CD8-positive, alpha-beta memory T cell (primary cell): Measurements from ENCODE around the gene MEGF6. TPM values are rescaled to one million over a fixed set of nuclear protein-coding genes. Genes with fewer than 3 reads are reported as not detected.

Experiments
- CTCF ChIA-PET: fragments of 350-600 bp; sonication (Branson Sonifier 250); formaldehyde crosslinking; loops from one replicate; lab custom pipeline; 2021; ENCODE audit warnings: antibody characterized with exemption; lab: Charles Lee
- POLR2A ChIA-PET: fragments of 350-600 bp; sonication (Branson Sonifier 250); formaldehyde crosslinking; loops from one replicate; lab custom pipeline; 2021; ENCODE audit warnings: antibody characterized with exemption; lab: Charles Lee
- DNase-seq, 5 donors: peaks; one replicate each; pipeline versions ENCODE4 v3.0.0 to v3.0.0-alpha.2; 2020 to 2022; ENCODE audit warnings: mixed read lengths in 1 of 5
- H3K27ac ChIP-seq: one replicate; pipeline ENCODE4 v1.7.0; 2013; ENCODE audit warnings: low read depth, mild to moderate bottlenecking, low read length, moderate library complexity
- H3K27me3 ChIP-seq: 2 replicates; pipeline ENCODE4 v1.7.0; 2013; ENCODE audit warnings: low read length, mild to moderate bottlenecking; ENCODE audit not compliant: insufficient read depth, poor library complexity, severe bottlenecking
- H3K36me3 ChIP-seq: 2 replicates; pipeline ENCODE4 v1.7.0; 2013; ENCODE audit warnings: mild to moderate bottlenecking, low read length, moderate library complexity; ENCODE audit not compliant: insufficient read depth
- H3K4me1 ChIP-seq: 2 replicates; pipeline ENCODE4 v1.7.0; 2013; ENCODE audit warnings: mild to moderate bottlenecking, low read length, moderate library complexity; ENCODE audit not compliant: insufficient read depth
- H3K4me3 ChIP-seq: 2 replicates; pipeline ENCODE4 v1.7.0; 2013; ENCODE audit warnings: mild to moderate bottlenecking, low read length
- H3K9me3 ChIP-seq: 2 replicates; pipeline ENCODE4 v1.7.0; 2013; ENCODE audit warnings: mild to moderate bottlenecking, low read length
- H3K27ac Mint-ChIP-seq, 8 donors: one replicate each; pipeline ENCODE4 v1.8.0; 2020 to 2021; ENCODE audit warnings: mixed read lengths in 8 of 8, mild to moderate bottlenecking in 6 of 8, inconsistent platforms in 3 of 8, moderate library complexity in 3 of 8
- H3K27me3 Mint-ChIP-seq, 2 donors: one replicate each; pipeline ENCODE4 v1.8.0; 2020 to 2021; ENCODE audit warnings: mixed read lengths in 2 of 2, mild to moderate bottlenecking in 1 of 2, moderate library complexity in 1 of 2
- H3K36me3 Mint-ChIP-seq, 3 donors: one replicate each; pipeline ENCODE4 v1.8.0; 2020 to 2021; ENCODE audit warnings: mixed read lengths in 3 of 3, inconsistent platforms in 1 of 3, mild to moderate bottlenecking in 1 of 3
- H3K4me1 Mint-ChIP-seq, 3 donors: one replicate each; pipeline ENCODE4 v1.8.0; 2020 to 2021; ENCODE audit warnings: mixed read lengths in 3 of 3, inconsistent platforms in 1 of 3, mild to moderate bottlenecking in 1 of 3
- H3K4me3 Mint-ChIP-seq, 7 donors: one replicate each; pipeline ENCODE4 v1.8.0; 2020 to 2021; ENCODE audit warnings: mixed read lengths in 7 of 7, mild to moderate bottlenecking in 6 of 7, moderate library complexity in 4 of 7, inconsistent platforms in 2 of 7
- H3K9me3 Mint-ChIP-seq, 5 donors: one replicate each; pipeline ENCODE4 v1.8.0; 2020 to 2022; ENCODE audit warnings: mixed read lengths in 5 of 5, mild to moderate bottlenecking in 3 of 5, moderate library complexity in 2 of 5, inconsistent platforms in 1 of 5
- polyA plus RNA-seq: library from polyadenylated mRNA; unstranded; fragments of 300-500 nt; fragmentation: Illumina TruSeq; gene quantifications from one replicate; pipeline ENCODE4 v1.2.3, GENCODE V29; 2021
- total RNA-seq, 2 experiments: library from RNA; stranded (reverse); gene quantifications; one replicate each; pipeline ENCODE4 v1.2.3, GENCODE V29; 2021

MEGF6 gene
- total and polyA plus RNA-seq, 3 experiments from 2014 or later, result 3.4 to 12.0 (median 10.8) TPM

- Histone ChIP-seq H3K9me3 (no peaks in the 10 kb centered on the region), H3K4me3 (no peak overlapping the region), H3K27ac (no peak overlapping the region), H3K4me1 (no peaks in the 10 kb centered on the region), H3K27me3 (no peaks in the 10 kb centered on the region), H3K36me3 (no peaks in the 10 kb centered on the region)
- Mint-ChIP-seq H3K27ac (no peak overlapping the region), H3K4me3 (no peak overlapping the region), H3K9me3 (no peaks in the 10 kb centered on the region), H3K4me1 (no peaks in the 10 kb centered on the region), H3K36me3 (peaks cover 0 to 2% (median 0%) of the 10 kb centered on the region in 3 donors), H3K27me3 (peaks cover 5 to 7% of the 10 kb centered on the region in 2 donors)
- no peak for DNase-seq
- CTCF ChIA-PET, result interaction anchor here (1.2 kb wide), 1 partner anchor 61 kb away, joined by 3 read pairs; no protein-coding TSS in a partner anchor
- POLR2A ChIA-PET, result no interaction called here
These were observed 53.1 kb downstream of the MEGF6 start for GRCh38 chr1:3558036-3558726.

GRCh38 chr1:3557366-3557765, 53.9 kb downstream of the MEGF6 start:
- no peaks in the 10 kb centered on the region for H3K9me3 Mint-ChIP-seq
- CTCF ChIA-PET, result no interaction called here

GRCh38 chr1:3556336-3556735, 55.0 kb downstream of the MEGF6 start:
- H3K9me3 Mint-ChIP-seq, result no peaks in the 10 kb centered on the region
- ChIA-PET POLR2A (no interaction called here), CTCF (no interaction called here)

More at GRCh38 chr1:3557366-3557765, 53.9 kb downstream of the MEGF6 start:
- no peak for DNase-seq
- Mint-ChIP-seq H3K4me1 (no peaks in the 10 kb centered on the region), H3K27me3 (peaks cover 4 to 6% of the 10 kb centered on the region in 2 donors), H3K27ac (no peak overlapping the region), H3K36me3 (peaks cover 0 to 2% (median 0%) of the 10 kb centered on the region in 3 donors), H3K4me3 (no peak overlapping the region)
- POLR2A ChIA-PET, result no interaction called here
- no peak overlapping the region for H3K4me3 ChIP-seq
- no peaks in the 10 kb centered on the region for H3K9me3 ChIP-seq
- no peaks in the 10 kb centered on the region for H3K4me1 ChIP-seq
- no peaks in the 10 kb centered on the region for H3K36me3 ChIP-seq
- no peak overlapping the region for H3K27ac ChIP-seq
- no peaks in the 10 kb centered on the region for H3K27me3 ChIP-seq

GRCh38 chr1:3555131-3555920, 56.0 kb downstream of the MEGF6 start:
- Histone ChIP-seq H3K36me3 (no peaks in the 10 kb centered on the region), H3K4me1 (no peaks in the 10 kb centered on the region), H3K4me3 (no peak overlapping the region), H3K27ac (no peak overlapping the region), H3K27me3 (no peaks in the 10 kb centered on the region), H3K9me3 (no peaks in the 10 kb centered on the region)
- peaks cover 0 to 2% (median 0%) of the 10 kb centered on the region in 3 donors for H3K36me3 Mint-ChIP-seq
- H3K27me3 Mint-ChIP-seq, result peaks cover 0 to 1% of the 10 kb centered on the region in 2 donors
- no peak for DNase-seq
- H3K4me1 Mint-ChIP-seq, result no peaks in the 10 kb centered on the region
- no peak overlapping the region for H3K27ac Mint-ChIP-seq
- no peaks in the 10 kb centered on the region for H3K9me3 Mint-ChIP-seq
- ChIA-PET POLR2A (no interaction called here), CTCF (no interaction called here)
- H3K4me3 Mint-ChIP-seq, result no peak overlapping the region

More at GRCh38 chr1:3556336-3556735, 55.0 kb downstream of the MEGF6 start:
- no peaks in the 10 kb centered on the region for H3K36me3 ChIP-seq
- DNase-seq, result no peak
- Mint-ChIP-seq H3K27me3 (peaks cover 0 to 1% of the 10 kb centered on the region in 2 donors), H3K36me3 (peaks cover 0 to 2% (median 0%) of the 10 kb centered on the region in 3 donors), H3K4me1 (no peaks in the 10 kb centered on the region), H3K4me3 (no peak overlapping the region), H3K27ac (no peak overlapping the region)
- H3K4me1 ChIP-seq, result no peaks in the 10 kb centered on the region
- no peak overlapping the region for H3K4me3 ChIP-seq
- H3K27me3 ChIP-seq, result no peaks in the 10 kb centered on the region
- H3K27ac ChIP-seq, result no peak overlapping the region
- H3K9me3 ChIP-seq, result no peaks in the 10 kb centered on the region

- Mint-ChIP-seq H3K27ac (no peak overlapping the region), H3K9me3 (no peaks in the 10 kb centered on the region), H3K4me1 (no peaks in the 10 kb centered on the region), H3K36me3 (peaks cover 0 to 2% (median 0%) of the 10 kb centered on the region in 3 donors), H3K27me3 (no peaks in the 10 kb centered on the region), H3K4me3 (no peak overlapping the region)
- ChIA-PET POLR2A (no interaction called here), CTCF (no interaction called here)
- no peaks in the 10 kb centered on the region for H3K4me1 ChIP-seq
- no peak for DNase-seq
- no peak overlapping the region for H3K4me3 ChIP-seq
- H3K27ac ChIP-seq, result no peak overlapping the region
- no peaks in the 10 kb centered on the region for H3K9me3 ChIP-seq
- H3K36me3 ChIP-seq, result no peaks in the 10 kb centered on the region
- no peaks in the 10 kb centered on the region for H3K27me3 ChIP-seq
These were observed 57.4 kb downstream of the MEGF6 start for GRCh38 chr1:3553940-3554223.

GRCh38 chr1:3553166-3553939, 58.0 kb downstream of the MEGF6 start:
- Histone ChIP-seq H3K9me3 (no peaks in the 10 kb centered on the region), H3K4me3 (no peak overlapping the region), H3K27me3 (no peaks in the 10 kb centered on the region), H3K27ac (no peak overlapping the region), H3K36me3 (no peaks in the 10 kb centered on the region), H3K4me1 (no peaks in the 10 kb centered on the region)
- no peak overlapping the region for H3K4me3 Mint-ChIP-seq
- ChIA-PET CTCF (no interaction called here), POLR2A (no interaction called here)
- no peaks in the 10 kb centered on the region for H3K27me3 Mint-ChIP-seq
- no peak for DNase-seq
- H3K4me1 Mint-ChIP-seq, result no peaks in the 10 kb centered on the region
- H3K27ac Mint-ChIP-seq, result no peak overlapping the region
- peaks cover 0 to 2% (median 0%) of the 10 kb centered on the region in 3 donors for H3K36me3 Mint-ChIP-seq
- H3K9me3 Mint-ChIP-seq, result no peaks in the 10 kb centered on the region

GRCh38 chr1:3552751-3553150, 58.6 kb downstream of the MEGF6 start:
- no peak overlapping the region for H3K4me3 ChIP-seq
- Mint-ChIP-seq H3K27me3 (no peaks in the 10 kb centered on the region), H3K4me1 (no peaks in the 10 kb centered on the region), H3K27ac (no peak overlapping the region), H3K36me3 (no peaks in the 10 kb centered on the region), H3K4me3 (no peak overlapping the region), H3K9me3 (no peaks in the 10 kb centered on the region)
- H3K27ac ChIP-seq, result no peak overlapping the region
- H3K36me3 ChIP-seq, result no peaks in the 10 kb centered on the region
- ChIA-PET POLR2A (no interaction called here), CTCF (no interaction called here)
- no peak for DNase-seq
- no peaks in the 10 kb centered on the region for H3K27me3 ChIP-seq
- no peaks in the 10 kb centered on the region for H3K9me3 ChIP-seq
- H3K4me1 ChIP-seq, result no peaks in the 10 kb centered on the region

GRCh38 chr1:3552176-3552575, 59.1 kb downstream of the MEGF6 start:
- Mint-ChIP-seq H3K36me3 (no peaks in the 10 kb centered on the region), H3K9me3 (no peaks in the 10 kb centered on the region), H3K27ac (no peak overlapping the region), H3K4me3 (no peak overlapping the region), H3K4me1 (no peaks in the 10 kb centered on the region), H3K27me3 (no peaks in the 10 kb centered on the region)
- Histone ChIP-seq H3K36me3 (no peaks in the 10 kb centered on the region), H3K4me3 (no peak overlapping the region), H3K9me3 (no peaks in the 10 kb centered on the region), H3K27ac (no peak overlapping the region), H3K4me1 (no peaks in the 10 kb centered on the region), H3K27me3 (no peaks in the 10 kb centered on the region)
- POLR2A ChIA-PET, result no interaction called here
- DNase-seq, result no peak
- CTCF ChIA-PET, result no interaction called here
